ENCODE data around the gene CRAMP1.
"Not testable (repeated sequence)": the region's sequence is repeated elsewhere in the genome, so short reads cannot be mapped to it uniquely, and the experiment has no call there.

Gene CRAMP1

DNA sequence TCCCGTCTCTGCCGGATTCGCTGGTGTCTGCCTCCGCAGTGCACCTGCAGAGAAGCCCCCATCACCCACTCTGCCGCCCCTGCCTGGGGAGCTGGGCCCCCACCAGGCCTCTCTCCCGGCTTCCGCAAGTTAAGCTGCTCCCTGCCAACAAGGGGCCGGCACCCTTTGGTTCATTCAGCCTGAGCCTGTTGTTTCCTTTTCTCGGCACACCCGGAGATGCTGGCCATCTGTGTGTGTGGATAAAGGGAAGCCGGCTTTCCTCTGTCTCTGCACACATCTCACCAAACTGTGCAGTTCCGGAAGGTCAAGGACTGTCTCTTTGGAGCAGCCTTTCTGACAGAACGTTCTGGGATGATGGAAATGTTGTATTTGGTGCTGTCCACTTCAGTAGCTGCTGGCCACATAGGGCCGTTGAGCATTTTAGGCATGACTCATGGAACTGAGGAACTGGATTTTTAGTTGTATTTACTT, 100.7 kb downstream of the CRAMP1 start:
- TF ChIP-seq CTCF (IDR thresholded peaks at IDR 0.05; ENCODE audit: low read depth, low read length, missing control alignments): no peak
- DNase-seq (ENCODE audit: extremely low read depth, low read depth): no peak
- no peak overlapping the region for H3K4me3 ChIP-seq (replicated peaks; ENCODE audit: low read depth, low read length)

- no peak for DNase-seq (ENCODE audit: extremely low read depth, low read depth)
Observed at GRCh38 chr16:1713331-1713730, 101.2 kb downstream of the CRAMP1 start.

GRCh38 chr16:1713933-1714332, 101.8 kb downstream of the CRAMP1 start:
- no peak for TF ChIP-seq CTCF (IDR thresholded peaks at IDR 0.05; ENCODE audit: low read depth, low read length, missing control alignments)
- H3K4me3 ChIP-seq (replicated peaks; ENCODE audit: low read depth, low read length): no peak overlapping the region
- no peak for DNase-seq (ENCODE audit: extremely low read depth, low read depth)

More at GRCh38 chr16:1713331-1713730, 101.2 kb downstream of the CRAMP1 start:
- H3K4me3 ChIP-seq (replicated peaks; ENCODE audit: low read depth, low read length): no peak overlapping the region
- TF ChIP-seq CTCF (IDR thresholded peaks at IDR 0.05; ENCODE audit: low read depth, low read length, missing control alignments): no peak

DNA sequence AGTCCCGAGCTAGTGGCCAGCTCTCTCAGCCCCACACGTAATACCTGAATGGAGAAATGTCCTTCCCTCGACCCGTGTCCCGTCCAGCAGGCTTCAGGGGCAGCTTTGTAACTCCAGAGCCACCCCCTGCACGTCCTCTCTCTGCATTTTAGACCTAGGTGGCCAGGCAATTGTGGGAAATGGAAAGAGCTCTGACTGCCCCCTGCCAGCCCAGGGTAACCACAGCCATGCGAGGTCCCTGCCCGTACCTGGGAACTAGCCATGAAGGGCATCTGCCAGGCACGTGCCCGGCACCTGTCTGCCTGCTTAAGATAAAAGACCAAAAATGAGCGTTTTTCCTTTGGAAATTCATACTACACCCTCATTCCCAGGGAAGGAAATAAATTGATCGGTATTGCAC, 103.1 kb downstream of the CRAMP1 start:
- TF ChIP-seq CTCF (IDR thresholded peaks at IDR 0.05; ENCODE audit: low read depth, low read length, missing control alignments): no peak
- no peak overlapping the region for H3K4me3 ChIP-seq (replicated peaks; ENCODE audit: low read depth, low read length)
- no peak for DNase-seq (ENCODE audit: extremely low read depth, low read depth)

DNA sequence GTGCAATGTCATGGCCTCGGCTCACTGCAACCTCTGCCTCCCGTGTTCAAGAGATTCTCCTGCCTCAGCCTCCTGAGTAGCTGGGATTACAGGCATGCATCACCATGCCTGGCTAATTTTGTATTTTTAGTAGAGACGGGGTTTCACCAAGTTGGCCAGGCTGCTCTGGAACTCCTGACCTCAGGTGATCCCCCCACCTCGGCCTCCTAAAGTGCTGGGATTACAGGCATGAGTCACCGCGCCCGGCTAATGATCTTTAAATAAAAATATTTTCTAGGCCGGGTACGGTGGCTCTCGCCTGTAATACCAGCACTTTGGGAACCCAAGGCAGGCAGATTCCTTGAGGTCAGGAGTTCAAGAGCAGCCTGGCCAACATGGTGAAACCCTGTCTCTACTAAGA, 106.1 kb downstream of the CRAMP1 start:
- DNase-seq (ENCODE audit: extremely low read depth, low read depth); H3K4me3 ChIP-seq (replicated peaks; ENCODE audit: low read depth, low read length): not testable (repeated sequence)

DNA sequence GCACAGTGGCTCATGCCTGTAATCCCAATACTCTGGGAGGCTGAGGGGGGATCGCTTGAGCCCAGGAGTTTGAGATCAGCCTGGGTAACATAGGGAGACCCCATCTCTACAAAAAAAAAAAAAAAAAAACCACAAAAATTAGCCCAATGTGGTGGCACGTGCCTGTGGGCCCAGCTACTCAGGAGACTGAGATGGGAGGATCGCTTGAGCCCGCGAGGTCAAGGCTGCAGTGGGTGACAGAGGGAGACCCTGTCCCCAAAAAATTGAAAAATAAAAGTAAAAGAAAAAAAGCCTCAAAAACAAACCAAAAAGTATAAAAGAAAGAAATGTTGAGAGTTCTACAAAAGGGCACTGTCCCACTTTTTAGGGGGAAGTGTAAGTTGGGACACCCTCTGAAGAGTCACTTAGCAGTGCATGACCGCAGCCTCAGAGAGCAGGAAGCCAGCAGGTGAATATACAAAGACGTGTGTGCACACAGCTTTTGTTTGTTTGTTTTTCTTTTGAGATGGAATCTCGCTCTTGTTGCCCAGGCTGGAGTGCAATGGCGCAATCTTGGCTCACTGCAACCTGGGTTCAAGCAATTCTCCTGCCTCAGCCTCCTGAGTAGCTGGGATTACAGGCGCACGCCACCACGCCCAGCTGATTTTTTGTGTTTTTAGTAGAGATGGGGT, 107.5 kb downstream of the CRAMP1 start:
- not testable (repeated sequence) for H3K4me3 ChIP-seq (replicated peaks; ENCODE audit: low read depth, low read length); DNase-seq (ENCODE audit: extremely low read depth, low read depth)

GRCh38 chr16:1721372-1721771, 109.2 kb downstream of the CRAMP1 start:
- H3K4me3 ChIP-seq (replicated peaks; ENCODE audit: low read depth, low read length): no peak overlapping the region
- DNase-seq (ENCODE audit: extremely low read depth, low read depth): no peak
- TF ChIP-seq CTCF (IDR thresholded peaks at IDR 0.05; ENCODE audit: low read depth, low read length, missing control alignments): no peak

Measured in HFF-Myc (cell line).